Activated effector memory CD4-positive, alpha-beta T cell treated with Interleukin-2 at 50 U/mL for 16 hours (primary cell): ENCODE measurements around the gene PLSCR5.

Experiments
- DNase-seq: peaks from one replicate; pipeline ENCODE4 v3.0.0-alpha.2; 2020

The PLSCR5 gene, protein sequence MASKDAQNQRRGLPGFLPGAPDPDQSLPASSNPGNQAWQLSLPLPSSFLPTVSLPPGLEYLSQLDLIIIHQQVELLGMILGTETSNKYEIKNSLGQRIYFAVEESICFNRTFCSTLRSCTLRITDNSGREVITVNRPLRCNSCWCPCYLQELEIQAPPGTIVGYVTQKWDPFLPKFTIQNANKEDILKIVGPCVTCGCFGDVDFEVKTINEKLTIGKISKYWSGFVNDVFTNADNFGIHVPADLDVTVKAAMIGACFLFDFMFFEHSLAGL

DNA sequence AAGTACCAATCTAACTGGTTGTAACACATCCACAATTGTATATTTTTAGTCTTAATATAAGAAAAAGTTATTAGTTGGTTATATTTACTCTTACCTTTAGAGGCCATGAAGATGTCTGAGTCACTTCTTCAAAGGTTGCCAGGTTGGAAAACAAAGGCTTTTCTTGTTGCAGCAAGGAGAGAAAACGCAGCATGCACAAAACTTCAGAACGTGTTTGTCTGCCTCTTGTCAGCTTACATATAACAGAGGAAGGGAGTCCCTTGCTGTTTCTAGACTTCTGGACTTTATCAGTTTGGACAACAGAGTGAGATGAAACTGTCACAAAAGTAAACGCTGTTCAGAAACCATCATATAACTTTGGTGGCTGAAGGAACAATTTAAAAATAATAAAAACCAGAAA, at the start of gene PLSCR5:
PLSCR5 (minus strand) TSS at position 241 of the 400 bp plus-strand sequence; CDS start at position 107, 134 bp downstream.
- DNase-seq, result no peak

DNA sequence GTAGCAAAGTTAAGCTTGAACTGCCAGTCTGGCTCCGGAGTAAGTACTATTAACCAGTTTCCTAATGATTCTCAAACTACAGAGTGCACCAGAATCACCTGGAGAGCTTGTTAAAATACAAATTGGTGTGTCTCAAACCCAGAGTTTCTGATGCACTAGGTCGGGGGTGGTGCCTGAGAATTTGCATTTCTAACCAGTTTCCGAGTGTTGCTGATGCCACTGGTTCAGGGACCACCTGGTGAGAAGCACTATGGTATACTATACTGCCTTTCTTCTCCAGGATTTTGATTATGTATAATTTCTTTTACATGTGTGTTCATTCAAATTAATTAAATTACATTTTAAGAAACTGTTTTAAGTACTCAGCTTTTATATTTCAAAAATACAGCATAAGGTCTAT, 48.8 kb upstream of the PLSCR5 start:
- DNase-seq, result no peak

DNA sequence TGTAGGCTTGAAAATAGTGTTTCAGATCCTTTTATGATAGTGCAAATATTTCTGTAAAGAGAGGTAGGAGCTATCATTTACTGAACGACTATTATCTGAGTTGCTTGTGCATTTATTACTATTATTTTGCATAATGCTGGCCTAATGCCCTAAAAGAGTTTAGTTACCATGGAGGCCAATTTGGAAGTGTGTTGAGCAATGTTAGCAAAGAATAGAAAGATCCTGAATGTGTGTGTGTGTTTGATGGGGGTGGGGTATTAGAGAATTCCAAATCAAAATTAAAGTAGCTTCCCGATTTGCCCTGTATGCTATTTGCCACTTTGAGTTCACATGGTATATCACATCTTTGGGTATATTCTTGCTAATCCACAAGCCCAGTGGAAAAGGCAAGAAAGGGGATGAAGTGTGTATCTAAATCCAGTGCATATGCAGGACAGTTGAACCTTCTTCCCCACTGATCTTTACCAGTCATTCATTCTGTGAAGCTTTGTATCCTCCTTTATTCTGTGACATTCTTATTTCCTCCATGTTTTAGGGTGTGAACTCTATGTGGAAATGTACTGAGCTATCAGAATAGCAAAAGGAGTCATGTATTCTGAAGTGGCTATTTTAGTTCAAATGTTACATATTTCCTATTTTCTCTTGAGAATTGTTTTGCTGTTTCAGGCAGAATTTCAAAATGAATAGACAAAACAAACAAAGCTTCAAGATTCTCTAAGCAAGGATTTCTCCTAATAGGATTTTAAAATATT, 45.7 kb upstream of the PLSCR5 start:
- no peak for DNase-seq

DNA sequence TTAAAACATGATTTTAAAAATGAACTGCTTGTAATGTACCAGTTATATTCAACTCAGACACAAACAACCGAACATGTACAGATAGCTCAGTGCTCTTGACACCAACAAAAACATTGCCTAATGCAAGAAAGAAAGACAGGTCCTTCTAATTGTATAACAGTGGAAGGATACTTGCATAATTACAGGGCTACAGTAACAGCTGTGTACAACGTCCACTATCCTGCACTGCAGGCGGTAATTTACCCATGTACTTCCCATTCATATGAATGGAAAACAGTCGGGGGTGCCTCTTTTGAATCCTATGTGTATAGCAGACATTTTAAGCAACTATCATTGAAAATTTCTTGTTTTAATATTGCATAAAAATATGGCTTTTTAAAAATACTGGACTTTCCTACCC, 41.1 kb upstream of the PLSCR5 start:
- no peak for DNase-seq

DNA sequence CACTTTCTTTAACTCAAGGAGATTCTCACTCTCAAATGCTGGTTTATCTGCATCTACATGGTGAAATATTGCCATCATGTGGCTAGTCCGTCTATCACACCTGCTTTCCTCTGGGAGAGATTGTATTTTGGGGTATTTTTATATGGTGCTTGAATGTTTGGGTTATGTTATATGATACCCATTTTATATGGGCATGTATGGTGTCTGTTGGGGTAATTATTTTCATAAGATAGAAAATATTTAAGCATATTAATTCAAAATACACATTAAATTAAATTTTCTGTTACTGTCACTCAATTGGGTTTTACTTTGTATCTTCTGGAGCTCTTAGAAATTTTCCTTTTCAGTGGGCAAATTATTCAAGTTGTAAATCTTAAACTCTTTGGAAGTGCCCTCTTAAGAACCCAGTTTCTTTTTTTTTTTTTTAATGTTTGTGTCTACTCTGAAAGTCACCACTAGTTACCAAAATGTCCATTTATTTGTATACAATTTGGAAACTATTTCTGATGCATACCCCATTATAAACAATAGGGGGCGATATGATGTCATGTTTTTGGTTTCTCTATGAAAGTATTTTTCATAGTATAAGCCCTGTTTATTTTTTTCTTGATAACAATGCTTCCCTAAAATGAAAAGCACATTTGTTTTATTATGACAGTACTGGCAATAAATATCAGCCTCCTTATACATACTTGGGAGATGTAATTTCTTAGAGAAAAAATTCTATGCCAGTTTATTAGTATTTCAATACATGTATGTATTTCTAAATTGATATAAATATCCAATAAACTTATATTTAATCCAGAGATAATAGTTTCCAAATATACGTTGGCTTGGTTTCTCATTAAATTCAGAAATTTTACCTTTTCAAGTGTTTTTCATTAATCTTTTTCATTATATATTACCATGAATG, 36.1 kb upstream of the PLSCR5 start:
- DNase-seq, result no peak

DNA sequence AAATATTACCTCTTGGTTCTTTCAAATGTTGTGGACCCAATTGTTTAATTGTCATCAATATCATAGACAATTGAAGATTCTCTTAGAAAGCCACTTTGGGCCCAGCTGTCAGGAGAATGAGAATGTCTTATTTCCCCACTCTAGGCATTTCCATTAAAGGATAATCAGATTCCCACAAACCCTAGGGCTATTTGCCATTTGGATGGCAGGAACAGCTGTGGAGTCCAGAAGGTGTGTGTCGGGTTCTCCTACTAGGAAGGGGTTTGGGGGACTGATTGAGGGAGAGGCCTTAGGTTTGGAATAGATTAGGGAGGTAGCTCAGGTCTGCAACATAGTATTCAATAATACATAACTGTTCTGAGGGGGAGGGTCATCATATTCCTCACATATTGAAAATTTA, 35.2 kb upstream of the PLSCR5 start:
- no peak for DNase-seq

DNA sequence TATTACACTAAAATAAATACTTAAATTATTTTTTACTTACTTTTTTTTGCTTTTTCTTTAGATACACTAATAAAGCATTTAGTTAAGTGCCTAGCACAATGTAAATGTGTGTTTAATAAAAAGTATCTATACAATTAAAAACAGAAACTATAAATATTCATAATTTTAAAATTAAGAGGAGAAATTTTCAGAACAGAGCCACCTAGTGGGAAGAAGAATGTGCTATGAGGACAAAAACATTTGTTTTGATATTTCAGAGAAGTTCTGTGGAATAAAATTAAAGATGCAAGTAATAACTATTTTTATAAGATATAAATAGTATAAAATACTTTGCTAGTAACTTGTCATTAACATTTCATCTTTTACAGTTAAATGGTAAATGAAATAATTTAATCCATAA, 33.6 kb upstream of the PLSCR5 start:
- no peak for DNase-seq

DNA sequence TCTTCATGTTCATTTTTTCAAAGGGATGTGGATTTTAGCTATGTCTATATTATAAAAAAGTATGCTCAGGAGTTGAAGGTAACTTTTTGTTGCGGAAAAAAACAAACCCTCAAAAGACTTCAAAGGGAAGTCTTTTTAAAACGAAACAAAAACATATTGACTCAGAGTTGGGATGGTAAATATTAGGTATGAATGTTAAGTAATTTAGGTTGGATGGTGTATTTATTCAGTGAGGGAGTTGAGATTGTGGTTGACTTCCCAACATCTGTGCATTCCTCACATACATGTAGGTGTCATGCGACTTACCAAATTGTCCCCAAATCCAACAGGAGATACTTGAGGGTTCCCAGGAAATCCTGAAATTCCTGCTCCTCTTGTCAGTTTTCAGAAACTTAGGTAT, 32.7 kb upstream of the PLSCR5 start:
- no peak for DNase-seq

DNA sequence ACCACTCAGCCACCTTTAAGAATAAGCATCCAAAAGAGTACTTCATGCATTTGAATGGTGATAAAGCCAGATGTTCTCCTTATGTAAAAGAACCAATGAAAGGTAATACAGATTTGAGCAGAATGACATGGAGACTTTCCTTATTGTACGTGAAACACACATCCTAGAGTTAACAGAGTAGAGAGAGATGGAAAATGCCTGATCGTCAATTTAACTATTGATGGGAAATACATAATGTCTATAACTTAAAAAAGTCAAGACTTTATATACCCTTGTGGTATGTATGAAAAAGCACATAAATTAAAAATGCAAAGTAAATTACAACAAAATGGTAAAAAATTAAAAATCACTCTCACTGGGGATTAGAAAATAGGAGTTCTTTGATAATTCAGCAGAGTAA, 31.7 kb upstream of the PLSCR5 start:
- DNase-seq, result no peak

DNA sequence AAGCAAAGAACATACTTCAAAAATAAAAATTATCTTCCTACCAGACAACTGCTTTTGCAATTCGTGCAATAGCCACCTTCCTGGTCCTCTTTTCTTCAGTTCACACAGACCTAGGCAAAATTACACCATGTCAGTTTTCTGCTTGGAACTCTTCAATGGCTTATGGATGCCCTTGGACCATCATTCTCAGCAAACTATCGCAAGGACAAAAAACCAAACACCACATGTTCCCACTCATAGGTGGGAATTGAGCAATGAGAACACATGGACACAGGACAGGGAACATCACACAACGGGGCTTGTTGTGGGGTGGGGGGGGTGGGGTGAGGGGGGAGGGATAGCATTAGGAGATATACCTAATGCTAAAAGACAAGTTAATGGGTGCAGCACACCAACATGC, 29.2 kb upstream of the PLSCR5 start:
- DNase-seq, result no peak

DNA sequence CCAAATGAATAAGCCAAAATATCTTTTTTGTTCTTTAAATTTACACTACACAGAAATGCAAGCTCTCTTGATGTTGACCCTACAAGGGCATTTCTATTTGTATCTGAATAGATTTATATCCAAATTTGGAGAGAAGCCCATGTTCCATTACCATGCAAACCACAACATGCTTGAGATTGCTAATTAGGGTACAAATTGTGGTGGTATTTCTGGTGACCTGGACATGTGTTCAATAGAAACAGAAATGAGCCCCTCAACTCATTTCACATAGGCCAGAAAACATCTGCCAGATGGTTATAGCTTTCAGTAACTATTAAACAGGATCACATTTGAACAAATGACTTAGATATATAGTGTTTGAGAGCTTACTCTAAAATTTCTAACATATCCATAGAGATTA, 23.5 kb upstream of the PLSCR5 start:
- no peak for DNase-seq

DNA sequence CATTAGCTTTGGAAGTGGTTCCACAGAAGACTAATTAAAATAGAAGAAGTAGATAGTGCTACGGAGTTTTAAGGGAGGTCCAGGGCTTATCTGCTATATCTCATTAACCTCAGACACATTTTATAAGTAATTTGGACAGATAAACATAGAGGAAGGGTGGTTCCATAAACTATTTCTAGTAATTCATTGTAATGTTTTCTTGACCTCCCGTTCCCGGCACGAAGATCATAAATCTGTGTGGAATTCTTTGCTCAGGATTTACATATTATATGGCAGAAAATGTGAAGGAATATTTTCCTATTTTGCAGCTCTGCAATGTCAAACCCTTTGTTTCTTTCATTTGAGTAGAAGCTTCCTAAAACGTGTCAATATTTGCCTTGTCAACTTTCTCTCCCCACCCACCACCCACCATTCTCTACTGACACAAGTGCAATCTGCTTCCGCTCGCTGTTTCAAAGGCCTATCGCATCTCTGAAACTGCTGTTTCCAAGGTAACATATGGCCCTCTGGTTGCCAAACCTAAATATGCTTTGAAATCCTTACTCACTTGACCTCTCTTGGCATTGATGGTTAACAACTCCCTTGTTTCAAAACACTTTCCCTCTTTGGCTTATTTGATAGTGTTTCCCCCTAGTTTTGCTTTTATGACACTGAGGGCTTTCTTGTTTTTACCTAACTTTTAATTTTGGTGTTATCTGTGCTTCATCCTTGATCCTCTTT, 21.4 kb upstream of the PLSCR5 start:
- no peak for DNase-seq

DNA sequence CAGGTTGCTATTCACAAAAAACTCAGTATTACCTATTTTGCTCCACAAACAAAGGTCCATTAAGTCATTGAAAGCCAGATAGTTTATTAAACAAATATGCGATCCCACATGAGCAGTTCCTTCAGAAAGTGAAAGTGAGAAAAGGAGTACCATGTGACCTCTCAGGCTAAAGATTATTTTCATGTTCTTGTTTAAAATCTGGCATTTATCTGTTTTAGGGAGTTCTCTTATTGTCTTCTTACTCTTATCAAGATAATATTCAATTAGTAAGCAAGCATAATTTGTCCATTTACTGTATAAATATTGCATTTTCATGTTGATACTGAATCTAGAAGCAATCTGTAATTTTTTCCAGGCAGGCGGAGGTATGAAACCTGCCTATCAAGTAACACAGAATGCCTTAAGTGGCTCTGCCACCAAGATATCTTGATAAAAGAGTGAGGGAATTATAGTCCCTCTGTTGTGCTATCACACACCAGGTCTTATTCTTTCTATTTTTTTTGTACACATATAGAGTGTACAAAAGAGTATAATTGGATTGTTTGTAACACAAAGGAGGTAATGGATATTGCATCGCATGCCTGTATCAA, 20.1 kb upstream of the PLSCR5 start:
- DNase-seq, result no peak

DNA sequence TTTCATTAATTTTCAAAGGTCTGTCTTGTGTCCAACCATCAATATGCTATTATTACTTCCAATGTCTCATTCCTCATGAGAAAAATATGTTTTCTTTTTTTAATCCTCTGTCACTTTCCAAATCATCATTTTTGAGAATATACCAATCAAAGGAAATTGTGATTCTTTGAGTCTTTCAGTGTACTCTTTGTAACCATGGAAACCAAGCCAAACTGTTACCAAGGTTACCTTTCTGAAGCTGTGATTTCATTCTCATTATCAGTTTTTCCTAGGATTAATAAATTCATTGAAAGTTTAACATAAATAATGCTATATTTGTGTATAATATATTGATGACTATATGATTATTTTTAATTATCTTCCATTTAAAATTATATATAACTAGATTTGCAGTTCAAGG, 16.6 kb upstream of the PLSCR5 start:
- no peak for DNase-seq

DNA sequence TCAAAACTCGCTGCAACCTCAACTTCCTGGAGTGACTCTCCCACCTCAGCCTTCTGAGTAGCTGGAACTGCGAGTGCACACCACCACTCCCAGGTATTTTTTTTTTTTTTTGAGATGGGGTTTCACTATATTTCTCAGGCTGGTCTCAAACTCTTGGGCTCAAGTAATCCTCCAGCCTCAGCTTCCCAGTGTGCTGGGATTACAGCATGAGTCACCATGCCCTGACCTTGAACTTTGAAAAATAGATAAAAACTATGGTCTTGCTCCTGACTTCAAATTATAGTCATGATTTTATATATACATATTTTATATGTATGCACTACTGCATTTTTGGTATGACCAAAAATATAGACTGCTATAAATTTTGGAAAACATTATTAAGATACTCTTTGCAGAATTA, 6.9 kb upstream of the PLSCR5 start:
- DNase-seq, result no peak

DNA sequence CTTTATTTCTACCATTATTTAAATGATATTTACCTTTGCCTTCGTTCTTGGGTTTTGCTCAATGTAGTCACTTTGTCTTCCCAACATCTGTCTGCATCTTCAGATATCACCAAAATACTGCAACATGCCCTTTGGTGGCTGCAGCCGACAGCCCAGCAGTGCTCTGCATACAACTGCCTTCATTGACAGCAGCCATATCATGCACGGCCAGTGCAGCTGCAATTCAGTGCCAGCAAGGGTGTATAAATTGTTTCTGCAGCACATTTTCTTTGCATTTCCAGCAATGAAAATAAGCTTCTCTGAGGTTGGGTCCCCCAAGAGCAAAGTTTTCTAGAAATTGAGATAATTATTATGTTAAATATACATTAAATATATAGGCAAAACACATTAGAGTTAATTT, 6.0 kb upstream of the PLSCR5 start:
- no peak for DNase-seq

DNA sequence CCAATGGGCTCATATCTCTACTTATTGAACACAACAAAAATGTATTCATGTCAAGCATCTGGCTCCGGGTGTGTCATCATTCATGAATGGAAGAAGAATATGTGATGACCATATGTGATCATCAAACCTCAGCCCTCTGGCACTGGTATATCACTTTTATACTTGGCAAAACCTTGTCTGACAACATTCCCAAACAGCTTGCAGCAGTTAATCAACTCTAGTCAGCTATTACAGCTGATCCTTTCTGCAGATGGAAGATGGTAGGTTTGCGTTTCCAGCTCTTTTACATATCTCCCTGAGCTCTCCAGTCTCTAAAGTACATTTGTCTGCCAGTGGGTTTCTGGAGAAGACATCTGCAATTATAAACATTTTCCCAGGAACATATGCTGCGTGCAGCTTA, 6.6 kb downstream of the PLSCR5 start:
- DNase-seq, result no peak

DNA sequence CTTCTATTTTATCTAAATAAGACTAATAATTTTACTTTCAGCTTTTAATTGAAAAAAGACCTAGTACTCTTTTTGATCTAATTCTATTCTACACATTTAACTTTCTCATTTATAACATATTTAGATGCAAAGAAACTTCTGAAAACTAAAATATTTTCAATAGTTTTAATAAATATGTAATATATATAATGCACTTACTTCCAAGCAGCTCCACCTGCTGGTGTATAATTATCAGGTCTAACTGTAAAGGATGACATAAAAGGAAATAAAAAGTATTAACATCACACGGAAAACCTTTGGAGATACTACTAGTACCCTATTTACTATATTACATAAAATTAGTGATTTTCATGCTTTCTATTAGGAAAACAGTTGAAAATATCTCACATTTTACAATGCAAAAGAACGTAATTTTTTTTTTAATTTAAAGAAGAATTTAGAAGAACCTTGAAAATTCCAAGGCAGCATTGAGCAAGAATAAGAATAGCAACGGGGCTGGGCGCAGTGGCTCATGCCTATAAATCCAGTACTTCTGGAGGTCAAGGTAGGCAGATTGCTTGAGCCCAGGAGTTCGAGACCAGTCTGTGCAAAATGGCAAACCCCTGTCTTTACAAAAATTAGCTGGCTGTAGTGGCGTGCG, 10.2 kb downstream of the PLSCR5 start:
- no peak for DNase-seq

DNA sequence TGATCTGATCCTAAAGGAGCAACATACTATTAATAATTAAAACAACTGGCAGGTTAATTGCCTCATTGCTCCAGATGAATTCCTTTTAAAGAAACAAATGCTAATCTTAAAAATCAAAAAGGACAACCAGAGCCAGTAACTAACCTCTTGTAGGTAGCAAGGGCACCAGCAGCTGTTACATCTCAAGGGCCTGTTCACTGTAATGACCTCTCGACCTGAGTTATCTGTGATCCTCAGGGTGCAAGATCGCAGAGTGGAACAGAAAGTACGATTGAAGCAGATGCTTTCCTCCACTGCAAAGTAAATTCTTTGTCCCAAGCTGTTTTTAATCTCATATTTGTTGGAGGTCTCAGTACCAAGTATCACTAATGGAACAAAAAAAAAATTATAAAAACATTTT, 11.4 kb downstream of the PLSCR5 start:
- no peak for DNase-seq

DNA sequence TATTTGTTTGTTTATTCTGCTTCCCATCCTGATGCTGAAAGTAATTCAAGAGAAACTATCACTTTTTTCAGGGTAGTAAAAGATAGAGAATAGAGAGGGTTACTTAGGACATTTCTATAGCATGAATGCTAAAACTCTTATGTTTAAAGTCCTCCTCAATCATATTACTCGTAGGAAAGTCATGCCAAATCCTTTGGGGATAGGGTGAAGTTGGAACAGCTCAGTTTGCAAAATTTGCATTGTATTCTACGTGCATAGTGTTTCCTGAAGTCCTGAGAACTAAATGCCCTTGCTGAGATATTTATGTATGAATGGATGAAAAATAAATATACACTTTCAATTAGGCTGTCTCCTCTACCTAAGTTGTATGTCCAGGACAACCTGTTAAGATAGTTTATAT, 14.6 kb downstream of the PLSCR5 start:
- DNase-seq, result no peak

DNA sequence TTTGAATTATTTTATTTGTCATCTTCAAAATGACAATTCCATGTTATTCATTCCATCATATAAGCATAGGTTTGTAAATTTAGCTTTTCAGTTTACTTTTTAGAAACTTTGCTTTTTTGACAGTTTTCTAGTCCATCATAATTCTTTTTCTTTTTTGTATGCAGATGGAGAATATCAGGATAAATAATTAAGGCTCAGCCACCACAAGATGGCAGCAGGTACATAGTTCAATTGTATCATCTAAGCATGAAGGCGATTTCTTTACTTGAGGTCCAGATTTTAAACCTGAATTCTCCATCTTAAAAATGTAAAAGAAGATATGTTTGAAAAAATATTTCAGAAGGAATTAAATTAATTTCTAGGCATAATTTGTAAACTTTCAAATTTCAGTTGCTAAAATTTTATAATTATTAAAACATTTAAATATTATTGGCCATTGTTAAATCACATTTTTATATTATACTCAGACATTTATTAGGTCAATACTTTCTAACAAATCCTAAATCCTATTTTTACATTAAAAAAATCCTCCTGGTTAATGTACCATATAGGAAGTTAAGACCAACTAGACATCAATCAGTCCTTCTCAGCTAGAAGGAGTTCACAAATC, 15.1 kb downstream of the PLSCR5 start:
- DNase-seq, result no peak

DNA sequence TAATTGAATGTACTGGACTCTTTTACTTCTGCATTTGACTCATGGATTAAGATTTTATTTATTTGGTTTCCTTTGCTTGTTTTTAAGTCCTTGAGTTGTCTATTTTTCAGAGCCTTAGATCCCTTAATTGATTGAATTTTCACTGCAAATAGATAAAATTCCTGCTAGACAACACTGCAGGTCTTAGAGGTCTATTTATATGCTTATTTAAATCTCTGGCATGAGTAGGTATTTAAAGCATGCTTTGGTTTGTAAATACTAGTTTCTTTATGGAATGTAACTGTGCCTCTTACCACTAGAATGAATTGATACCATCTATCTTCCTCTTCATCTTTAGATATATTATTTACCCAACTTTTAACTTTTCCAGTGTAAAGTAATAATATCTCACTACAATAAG, 20.0 kb downstream of the PLSCR5 start:
- DNase-seq, result no peak
